Measurements from ENCODE around the gene KIF26B. TPM values are rescaled to one million over a fixed set of nuclear protein-coding genes. Genes with fewer than 3 reads are reported as not detected.

Gene KIF26B
- polyA plus RNA-seq, 4 donors = 19.7 to 35.9 (median 34.0) TPM

DNA sequence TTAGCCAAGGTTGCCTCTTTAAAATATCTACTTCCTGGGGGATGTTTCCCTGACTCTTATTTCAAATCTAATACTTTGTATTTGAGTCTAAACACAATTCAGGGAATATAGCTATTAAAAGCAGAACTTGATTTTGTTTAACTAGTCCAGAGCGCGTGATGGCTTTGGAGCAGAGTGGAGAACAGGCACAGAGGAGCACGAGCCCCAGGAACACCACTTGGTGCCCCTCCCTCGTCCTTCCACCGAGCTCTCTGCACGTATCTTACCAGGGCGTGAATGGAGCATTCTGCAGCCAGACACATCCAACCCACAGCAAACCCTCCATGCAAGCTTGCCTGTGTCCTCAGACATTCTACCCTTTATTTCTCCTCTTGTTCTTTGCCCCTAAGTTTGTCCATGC lies 14.1 kb downstream of the KIF26B start:
- DNase-seq (ENCODE audit: low read depth in 4 of 4, low spot score in 3 of 4) = no peak

DNA sequence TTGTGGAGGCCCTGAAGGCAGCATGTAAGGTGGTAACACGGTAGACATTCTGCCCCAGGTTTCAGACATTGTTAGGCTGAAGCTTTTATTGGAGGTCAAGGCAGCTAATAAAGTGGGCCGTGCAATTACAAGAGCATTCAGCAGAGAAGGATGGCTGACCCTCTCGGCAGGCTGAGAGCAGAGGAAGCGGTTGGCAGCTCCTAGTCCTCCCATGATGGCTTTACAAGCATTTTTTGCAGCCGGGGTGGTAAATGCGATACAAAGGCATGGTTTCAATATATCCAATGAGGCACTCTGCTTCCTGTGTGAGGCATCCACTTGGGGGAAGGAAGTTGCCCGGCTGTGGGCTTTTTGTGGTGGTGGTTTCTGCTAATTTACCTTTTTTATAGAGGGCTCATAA lies 14.6 kb downstream of the KIF26B start:
- DNase-seq (ENCODE audit: low read depth in 4 of 4, low spot score in 3 of 4) = no peak

DNA sequence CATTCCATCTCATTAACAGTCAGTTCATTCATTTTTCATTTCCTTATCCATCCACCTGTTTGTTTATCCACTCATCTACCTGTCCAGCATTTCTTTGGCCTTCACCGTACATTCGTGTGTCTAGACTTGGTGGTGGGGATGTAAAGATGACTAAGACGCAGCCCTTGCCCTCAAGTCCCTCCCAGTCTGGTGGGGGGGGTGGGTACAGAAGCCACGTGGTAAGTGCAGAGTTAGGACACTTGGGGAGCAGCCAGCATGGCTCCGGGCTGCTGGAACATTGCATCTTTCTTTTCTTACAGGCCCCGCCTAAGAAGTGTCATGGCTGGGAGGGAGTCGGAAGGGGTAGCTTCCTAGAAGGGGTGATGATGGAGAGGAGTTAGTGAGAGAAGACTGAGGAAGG lies 17.2 kb downstream of the KIF26B start:
- no peak for DNase-seq (ENCODE audit: low read depth in 4 of 4, low spot score in 3 of 4)

DNA sequence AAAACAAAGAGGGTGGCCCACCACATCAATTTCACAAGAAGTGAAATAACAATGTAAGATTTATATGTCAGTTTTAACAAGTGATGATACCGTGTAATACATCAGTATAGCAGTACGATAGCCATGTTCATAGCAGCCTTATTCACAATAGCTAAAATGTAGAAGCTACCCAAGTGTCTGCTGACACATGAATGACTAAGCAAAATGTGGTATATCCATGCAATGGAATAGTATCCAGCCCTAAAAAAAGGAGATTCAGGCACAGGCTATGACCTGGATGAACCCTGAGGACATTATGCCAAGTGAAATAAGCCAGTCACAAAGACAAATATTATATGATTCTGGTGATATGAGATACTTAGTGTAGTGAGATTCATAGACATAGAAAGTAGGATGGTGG lies 18.0 kb downstream of the KIF26B start:
- DNase-seq (ENCODE audit: low read depth in 4 of 4, low spot score in 3 of 4) = no peak

DNA sequence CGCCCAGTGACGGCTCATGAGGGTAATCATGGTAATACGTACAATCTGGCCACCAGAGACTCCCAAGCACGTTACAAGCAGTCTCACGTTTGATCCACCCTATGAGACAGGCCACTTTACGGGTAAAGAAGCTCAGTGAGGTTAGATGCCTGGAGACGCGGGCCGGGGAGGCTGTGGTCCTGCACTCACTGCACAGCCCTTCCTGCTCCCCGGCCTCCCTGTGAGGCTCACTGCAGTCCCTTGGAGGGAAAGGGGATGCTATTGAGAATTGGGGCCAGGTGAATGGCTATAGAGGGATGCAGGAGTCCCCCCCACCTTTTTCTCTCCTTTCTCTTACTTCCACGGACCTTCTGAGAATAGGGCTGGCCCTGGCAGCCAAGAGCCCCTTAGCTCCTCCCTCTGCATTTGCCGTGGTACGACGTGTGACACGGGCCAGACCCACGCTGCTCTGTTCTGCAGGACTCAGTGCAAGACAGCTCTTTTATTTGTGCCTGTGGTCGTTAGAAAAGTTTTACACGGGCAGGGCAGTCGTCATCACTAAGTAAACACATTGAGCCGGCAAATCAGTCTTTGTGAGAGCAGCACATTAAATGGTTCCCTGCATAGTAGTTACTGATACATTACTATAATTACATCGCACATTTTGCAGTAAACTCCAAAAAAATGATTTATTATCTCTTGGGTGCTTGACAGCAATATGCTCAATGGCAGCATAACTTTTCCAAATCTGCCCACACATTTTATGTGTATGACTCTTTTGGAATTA lies 18.8 kb downstream of the KIF26B start:
- no peak for DNase-seq (ENCODE audit: low read depth in 4 of 4, low spot score in 3 of 4)

DNA sequence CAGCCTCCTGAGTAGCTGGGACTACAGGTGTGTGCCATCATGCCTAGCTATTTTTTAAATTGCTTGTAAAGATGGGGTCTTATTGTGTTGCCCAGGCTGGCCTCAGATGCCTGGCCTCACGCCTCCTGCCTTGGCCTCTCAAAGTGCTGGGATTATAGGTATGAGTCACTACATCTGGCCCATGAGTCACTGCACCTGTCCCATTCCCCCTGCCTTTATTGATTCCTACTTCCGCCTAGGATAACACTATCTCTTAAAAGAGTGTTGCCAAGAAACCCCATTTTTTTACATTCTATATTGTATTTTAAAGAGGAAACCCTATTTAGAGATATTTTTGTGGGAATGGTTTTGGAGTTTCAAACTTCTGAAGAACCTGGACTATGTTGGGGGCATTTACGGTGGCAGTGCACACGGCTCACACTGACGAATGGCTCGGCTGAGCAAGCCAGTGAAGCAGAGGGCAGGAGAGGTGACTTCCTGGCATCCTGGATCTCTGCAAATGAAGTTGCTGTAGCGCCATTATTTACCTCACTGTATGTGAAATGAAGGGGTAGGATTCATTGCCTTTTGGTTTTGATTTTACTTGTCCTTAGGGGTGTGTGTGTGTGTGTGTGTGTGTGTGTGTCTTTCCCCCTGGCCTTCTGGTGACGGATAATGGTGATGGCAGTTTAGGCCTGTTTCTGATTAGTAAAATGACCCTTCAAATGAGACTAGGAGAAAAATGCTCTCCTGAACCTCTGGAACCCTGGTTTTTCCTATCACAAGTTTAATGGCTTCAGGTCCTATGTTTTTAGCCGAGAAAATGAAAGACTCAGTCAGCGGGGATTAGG lies 22.5 kb downstream of the KIF26B start:
- DNase-seq (ENCODE audit: low read depth in 4 of 4, low spot score in 3 of 4) = no peak

DNA sequence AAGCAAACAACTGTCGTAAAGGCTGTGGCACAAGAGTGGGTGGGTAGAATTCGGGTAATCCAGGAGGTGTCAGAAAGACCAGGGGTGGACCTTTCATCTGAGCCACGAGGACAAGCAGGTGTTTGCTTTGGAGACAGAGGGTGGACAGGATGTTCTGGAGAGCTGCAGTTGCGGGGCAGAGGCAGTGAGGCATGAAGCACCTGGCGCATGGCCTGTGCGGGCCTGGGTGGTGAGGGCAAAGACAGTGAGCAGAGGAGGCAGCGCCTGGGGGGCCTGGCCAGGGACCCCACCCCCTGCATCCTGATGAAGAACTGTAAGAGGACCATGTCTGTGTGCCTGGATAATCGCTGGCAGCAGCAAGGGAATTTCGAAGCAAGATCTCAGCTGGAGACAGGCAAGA lies 24.9 kb downstream of the KIF26B start:
- no peak for DNase-seq (ENCODE audit: low read depth in 4 of 4, low spot score in 3 of 4)

DNA sequence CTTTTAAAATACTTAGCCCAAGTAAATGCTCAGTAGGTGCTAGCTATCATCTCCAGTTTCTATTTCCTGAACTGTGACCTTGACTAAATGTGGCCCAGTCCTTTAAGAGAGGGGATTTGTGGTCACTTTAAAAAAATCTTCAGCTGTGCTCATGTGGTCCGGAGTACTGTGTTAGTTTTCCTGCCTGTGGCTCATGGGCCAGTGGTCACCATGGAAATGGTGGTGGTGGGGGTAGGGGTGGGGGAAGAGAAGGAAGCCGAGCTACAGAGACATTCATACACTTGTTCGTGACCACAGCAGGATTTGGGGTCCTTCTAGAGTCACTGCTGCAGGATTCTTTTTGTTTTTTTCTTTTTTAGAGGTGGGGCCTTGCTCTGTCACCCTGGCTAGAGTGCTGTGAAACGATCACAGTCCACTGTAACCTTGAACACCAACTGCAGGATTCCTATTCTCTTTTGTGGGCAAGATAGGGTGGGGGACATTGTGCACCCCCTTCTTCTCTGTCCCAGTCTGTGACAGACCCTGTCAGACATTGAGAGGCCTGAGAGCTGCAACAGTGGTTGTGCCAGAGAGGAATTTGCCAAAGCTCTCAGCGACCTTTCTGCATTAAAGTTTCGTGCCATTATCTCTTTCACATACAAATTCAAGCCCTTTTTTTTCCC lies 25.8 kb downstream of the KIF26B start:
- DNase-seq (ENCODE audit: low read depth in 4 of 4, low spot score in 3 of 4) = no peak

DNA sequence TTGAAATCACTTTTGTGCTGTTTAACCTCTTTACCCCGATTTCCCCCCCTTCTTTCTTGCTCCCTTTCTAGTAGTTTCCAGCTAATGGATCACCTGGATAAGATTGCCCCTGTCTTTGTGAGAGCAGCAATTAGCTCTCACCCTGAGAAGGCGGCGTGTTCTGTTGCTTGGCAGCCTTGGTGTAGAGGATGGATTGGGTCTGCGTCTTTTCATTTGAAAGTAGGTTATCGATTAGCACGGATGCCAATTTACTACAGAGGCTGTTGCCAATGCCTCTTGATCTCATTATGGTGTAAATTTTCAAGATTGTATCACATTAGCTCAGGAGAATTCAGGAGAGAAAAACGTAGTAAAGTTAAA lies 26.4 kb downstream of the KIF26B start:
- no peak for DNase-seq (ENCODE audit: low read depth in 4 of 4, low spot score in 3 of 4)

DNA sequence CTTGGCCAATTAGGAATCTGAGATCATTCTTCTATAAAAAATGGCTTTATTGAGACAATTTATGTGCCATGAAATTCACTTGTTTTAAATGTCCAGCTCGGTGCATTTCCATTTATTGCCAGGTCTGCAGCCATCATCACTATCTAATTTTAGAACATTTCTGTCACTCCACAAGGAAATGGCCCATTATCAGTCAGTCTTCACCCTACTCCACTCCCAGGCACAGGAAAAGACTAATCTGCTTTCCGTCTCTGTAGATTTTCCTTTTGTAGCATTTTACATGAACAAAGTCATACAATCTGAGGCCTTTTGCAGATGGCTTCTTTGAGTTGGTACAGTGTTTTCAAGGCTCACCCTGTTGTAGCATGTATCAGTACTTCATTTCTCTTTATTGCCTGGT lies 27.2 kb downstream of the KIF26B start:
- no peak for DNase-seq (ENCODE audit: low read depth in 4 of 4, low spot score in 3 of 4)

DNA sequence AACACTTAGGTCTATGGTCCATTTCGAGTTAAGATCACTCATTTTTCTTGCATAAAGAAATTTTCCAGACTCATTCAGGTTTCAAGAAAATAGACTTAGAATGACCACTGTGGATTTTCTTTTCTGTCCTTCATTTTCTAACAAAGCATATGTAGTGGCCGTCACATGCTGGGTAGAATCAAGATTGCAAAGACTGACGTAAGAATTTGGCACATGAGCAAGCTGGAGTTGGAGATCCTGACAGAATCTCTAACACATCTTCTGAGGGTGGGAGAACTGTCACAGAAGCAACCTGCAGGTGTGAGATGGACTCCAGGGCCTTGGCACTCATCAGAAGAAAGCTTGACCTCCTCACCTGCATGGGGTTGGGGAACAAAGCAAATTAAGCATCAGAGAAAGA lies 28.6 kb downstream of the KIF26B start:
- DNase-seq (ENCODE audit: low read depth in 4 of 4, low spot score in 3 of 4) = no peak

DNA sequence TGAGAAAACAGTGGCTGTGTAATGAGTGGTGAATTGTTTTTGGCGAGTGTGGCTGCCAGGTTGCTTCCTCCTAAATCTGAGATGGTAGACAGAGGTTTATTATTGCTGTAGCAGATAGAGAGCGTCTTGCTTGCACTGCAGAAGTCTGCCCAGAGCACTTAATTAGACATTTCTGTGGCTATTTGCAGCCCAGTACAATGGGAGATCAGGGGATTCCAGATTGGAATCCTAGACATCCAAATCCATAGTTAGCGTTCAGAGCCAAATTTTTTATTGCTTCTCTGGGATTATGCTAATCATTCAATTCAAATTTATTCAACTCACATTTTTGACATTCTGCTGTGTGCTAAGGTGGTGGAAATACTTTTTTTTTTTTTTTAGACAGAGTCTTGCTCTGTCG lies 30.0 kb downstream of the KIF26B start:
- DNase-seq (ENCODE audit: low read depth in 4 of 4, low spot score in 3 of 4) = no peak

DNA sequence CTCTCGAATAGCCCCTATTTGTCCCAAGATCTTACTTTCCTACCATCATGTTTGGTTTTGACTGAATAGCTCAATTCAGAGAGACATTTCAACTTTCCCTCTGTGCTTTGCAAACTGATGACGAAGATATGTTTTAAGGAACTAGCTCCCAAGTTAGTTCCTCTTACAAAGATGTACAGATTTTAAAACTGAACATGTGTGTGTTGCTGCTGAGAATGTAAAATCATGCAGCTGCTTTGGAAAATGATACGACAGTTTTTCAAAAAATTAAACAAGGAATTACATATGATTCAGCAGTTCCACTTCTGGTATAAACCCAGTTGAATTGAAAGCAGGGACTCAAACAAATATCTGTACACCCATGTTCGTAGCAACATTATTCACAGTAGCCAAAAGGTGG lies 33.6 kb downstream of the KIF26B start:
- no peak for DNase-seq (ENCODE audit: low read depth in 4 of 4, low spot score in 3 of 4)

DNA sequence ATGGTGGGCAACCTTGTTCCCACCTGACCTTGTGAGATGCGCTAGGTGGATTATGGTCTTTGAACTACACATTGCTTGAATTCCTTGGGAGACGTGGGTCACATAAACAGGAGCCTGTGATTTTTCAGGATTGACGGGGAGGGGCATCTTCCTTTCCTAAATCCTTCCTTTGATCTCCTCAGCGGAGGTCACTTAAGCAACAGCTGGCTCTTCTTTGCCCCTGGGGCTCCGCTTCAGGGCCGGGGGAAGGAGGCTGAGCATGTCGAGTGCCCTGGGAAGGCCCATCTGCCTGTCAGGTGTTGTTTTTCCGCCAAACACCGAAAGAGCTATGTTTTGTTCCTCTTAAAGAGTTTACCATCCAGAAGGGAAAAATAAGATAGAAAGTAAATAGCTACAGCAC lies 40.6 kb downstream of the KIF26B start:
- no peak for DNase-seq (ENCODE audit: low read depth in 4 of 4, low spot score in 3 of 4)

DNA sequence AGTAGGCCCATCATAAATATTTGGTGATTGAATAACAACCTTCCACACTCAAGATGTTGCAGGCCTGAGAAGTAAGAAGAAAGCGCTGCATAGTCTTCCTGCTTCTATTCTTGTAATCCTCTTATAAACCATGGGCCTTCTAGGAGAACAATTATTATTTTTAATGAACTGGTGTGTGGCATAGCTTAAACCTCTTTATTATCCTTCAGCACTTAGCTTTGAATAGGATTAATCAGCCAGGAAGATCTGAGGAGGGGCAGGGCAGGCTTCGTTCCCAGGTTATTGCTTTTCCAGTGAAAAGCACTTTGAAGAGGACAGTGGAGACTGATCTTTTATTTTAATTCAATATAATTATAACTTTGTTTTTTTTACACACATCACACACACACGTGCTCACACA lies 42.3 kb downstream of the KIF26B start:
- no peak for DNase-seq (ENCODE audit: low read depth in 4 of 4, low spot score in 3 of 4)

DNA sequence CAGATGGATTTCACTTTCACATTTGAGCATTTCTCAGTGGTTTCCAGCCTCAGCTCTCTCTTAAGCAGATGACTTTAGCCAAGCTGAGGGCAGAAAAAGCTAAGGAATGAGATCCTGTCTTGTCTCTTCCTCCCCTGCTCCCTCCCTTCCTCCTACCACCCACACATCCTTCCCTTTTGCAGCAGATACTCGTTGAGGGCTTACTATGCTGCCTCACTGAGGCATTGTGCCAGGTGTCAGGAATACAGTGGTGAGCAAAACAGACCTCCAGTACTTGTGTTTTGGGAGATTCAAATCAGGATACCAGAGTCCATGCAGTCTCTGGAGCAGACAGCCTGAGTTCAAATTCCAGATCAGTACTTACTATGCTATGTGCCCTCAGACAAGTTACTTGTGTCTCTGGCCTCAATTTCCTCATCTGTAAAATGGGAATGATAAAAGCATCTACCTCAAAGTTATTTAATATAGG lies 43.2 kb downstream of the KIF26B start:
- DNase-seq (ENCODE audit: low read depth in 4 of 4, low spot score in 3 of 4) = no peak

DNA sequence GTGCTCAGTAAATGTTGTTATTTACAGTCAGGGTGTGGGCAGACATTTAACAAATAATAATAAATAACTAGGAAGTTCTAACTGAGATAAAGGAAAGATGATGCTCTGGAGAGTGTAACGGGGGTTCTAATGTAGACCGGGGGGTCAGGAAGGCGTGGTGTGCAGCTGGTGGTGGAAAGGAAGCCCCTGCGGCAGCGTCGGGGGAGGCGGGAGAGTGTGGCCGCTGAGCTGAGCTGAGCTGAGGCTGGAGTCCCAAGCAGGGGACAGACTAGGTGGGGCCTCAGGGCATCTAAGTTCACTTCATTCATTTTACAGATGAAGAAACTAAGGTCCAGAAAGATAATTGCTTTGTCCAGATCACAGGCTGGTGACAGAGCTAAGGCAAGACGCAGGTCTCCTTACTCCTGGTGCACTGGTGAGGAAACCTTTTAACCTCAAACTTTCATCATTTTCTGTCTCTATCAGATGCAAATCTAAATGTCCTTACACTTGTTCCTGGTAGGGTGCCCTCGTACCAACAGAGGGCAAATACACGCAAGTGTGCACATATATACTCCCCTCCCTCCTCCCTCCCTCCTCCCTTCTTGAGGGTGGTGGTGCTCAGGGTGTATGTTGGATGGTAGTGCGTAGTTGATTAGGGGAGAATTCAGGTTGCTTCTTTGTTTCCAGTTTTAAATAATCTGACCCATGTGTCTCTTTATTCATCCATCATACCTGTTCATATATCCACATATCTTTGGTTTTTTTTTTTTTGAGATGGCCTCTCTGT lies 44.1 kb downstream of the KIF26B start:
- DNase-seq (ENCODE audit: low read depth in 4 of 4, low spot score in 3 of 4) = no peak

DNA sequence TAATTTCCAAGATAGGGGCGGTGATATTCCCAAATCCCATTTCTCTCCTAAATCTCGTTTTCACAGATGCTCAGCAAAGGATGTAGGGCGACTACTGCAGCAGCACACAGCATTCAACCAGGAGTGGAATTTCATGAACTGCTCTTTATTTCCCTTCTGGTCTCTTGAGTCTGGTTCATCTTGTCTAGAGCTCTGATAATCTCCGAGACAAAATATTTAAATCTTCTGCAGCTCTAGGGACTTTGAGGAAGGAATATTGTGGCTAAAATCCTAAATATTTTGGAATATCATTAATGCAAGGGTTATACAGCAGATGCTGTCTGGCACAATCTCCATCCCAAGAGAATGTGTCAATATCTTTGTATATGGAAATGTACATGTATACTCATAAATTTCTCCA lies 45.4 kb downstream of the KIF26B start:
- DNase-seq (ENCODE audit: low read depth in 4 of 4, low spot score in 3 of 4) = no peak

DNA sequence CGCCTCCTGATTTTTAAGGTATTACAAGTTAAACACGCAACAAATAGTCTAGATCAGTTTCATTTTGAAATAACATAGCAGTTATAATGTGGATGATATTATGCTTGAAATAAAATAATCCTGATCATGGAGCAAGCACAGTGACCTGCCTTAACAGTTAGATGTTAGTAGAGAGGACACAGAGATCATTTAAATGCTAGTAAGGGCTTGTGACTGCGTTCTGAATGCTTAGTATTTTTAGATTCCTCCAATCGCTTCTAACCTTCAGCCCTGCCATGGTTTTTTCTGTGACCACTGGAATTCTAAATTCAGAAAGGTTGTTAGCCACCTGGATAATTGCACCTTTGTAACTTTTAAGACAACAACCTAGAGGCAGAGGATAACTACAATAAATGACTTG lies 46.4 kb downstream of the KIF26B start:
- no peak for DNase-seq (ENCODE audit: low read depth in 4 of 4, low spot score in 3 of 4)

DNA sequence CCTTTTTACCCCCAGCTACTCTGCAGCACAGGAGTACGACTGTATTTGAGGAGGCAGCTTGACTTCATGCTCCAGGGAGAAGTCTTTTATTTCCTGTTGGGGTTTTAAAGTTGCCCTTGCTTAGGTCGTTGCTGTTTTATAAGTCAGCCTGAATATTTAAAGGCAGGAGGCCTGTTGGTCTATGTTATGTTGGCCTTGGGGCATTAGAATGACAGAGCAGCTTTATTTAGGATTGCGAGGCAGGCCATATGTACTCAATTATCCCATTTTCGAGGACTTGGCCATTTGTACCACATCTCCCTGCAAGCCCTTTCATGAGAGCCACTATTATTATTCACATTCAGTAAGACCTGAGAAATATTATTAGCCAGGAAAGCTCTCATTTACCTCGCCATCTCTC lies 47.0 kb downstream of the KIF26B start:
- DNase-seq (ENCODE audit: low read depth in 4 of 4, low spot score in 3 of 4) = no peak

DNA sequence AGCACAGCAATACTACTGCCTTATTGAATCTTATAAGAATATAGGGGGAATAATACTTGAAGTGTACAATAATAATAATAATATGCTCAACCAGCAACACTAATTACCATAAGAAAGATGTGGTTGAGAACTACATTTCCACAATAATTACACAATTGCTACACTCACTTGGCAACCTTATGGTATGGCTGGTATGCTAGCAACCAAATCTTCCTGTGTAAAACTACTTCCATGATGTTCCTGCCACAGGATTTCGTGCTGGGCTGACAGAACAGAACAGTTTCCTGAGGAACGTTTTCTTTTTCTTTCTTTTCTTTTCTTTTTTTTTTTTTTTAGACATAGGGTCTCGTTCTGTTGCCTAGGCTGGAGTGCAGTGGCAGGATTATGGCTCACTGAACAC lies 50.6 kb downstream of the KIF26B start:
- DNase-seq (ENCODE audit: low read depth in 4 of 4, low spot score in 3 of 4) = no peak

Data from left renal pelvis (tissue), 4 donors.